ENCODE measurements around the gene FRMD6.

- TF ChIP-seq CTCF (IDR thresholded peaks at IDR 0.05) (no peak), POLR2A (IDR thresholded peaks at IDR 0.05) (no peak)
Measured at GRCh38 chr14:51607711-51608110, 44.0 kb upstream of the FRMD6 start.

All from suprapubic skin (tissue), 3 donors.